ENCODE measurements around the gene GDF7. TPM values are rescaled to one million over a fixed set of nuclear protein-coding genes. Genes with fewer than 3 reads are reported as not detected.

GDF7 gene
- total RNA-seq, 1 experiment from 2014 or later = 0.02 TPM

- peak; percentile 37; the same call in 1 of the 2 replicates for TF ChIP-seq ZFX (IDR thresholded peaks at IDR 0.05)
- peak; percentile 84 for TF ChIP-seq POLR2A (IDR thresholded peaks at IDR 0.05; ENCODE audit: borderline replicate concordance, extremely low read depth, insufficient read depth, insufficient read length)
- TF ChIP-seq SRF (IDR thresholded peaks at IDR 0.05; ENCODE audit: low read depth) = no peak
- TF ChIP-seq CBX3 (IDR thresholded peaks at IDR 0.05; ENCODE audit: low read depth) = no peak
- TF ChIP-seq SIN3A (IDR thresholded peaks at IDR 0.05; ENCODE audit: low read depth) = no peak
- TF ChIP-seq JUND (IDR thresholded peaks at IDR 0.05) = no peak
- no peak for TF ChIP-seq FOSL1 (IDR thresholded peaks at IDR 0.05; ENCODE audit: low read depth)
Observed at GRCh38 chr2:20650877-20651730, 15.8 kb upstream of the GDF7 start, which contains the start of gene HS1BP3 (continued).

GRCh38 chr2:20651731-20652099 lies 15.2 kb upstream of the GDF7 start:
- Histone ChIP-seq H3K9me2 (ENCODE audit: insufficient read depth) (no peaks in the 10 kb centered on the region), H3K27me3 (ENCODE audit: insufficient read depth, low read length) (no peaks in the 10 kb centered on the region), H3K4me2 (ENCODE audit: low read length) (peak overlapping the region; percentile 99), H3K9me3 (ENCODE audit: control insufficient read depth in 1 of 2, insufficient read depth in 1 of 2, low read depth in 1 of 2, low read length in 2 of 2) (no peaks in the 10 kb centered on the region), H3K4me1 (ENCODE audit: control insufficient read depth in 1 of 2, insufficient read depth in 2 of 2, low read length in 2 of 2) (peaks cover 5 to 18% of the 10 kb centered on the region in 2 experiments), H4K20me1 (ENCODE audit: insufficient read depth) (no peaks in the 10 kb centered on the region), H3K36me3 (ENCODE audit: control insufficient read depth in 1 of 2, insufficient read depth in 2 of 2, low read length in 2 of 2) (no peaks in the 10 kb centered on the region), H3K9ac (ENCODE audit: low read length) (peak overlapping the region; percentile 91), H3K4me3 (replicated peaks in 1 of 2; ENCODE audit: low read depth in 1 of 2, low read length in 2 of 2) (peak overlapping the region; percentile 56 to 95), H3K27ac (ENCODE audit: low read depth, low read length) (peak overlapping the region; percentile 69; the same call in 1 of the 2 replicates), H2AFZ (ENCODE audit: low read depth, low read length, poor library complexity, severe bottlenecking) (no peak overlapping the region), H3K79me2 (ENCODE audit: insufficient read depth, low read length) (no peaks in the 10 kb centered on the region)
- ATAC-seq (no peak), DNase-seq (ENCODE audit: low read depth, low spot score) (no peak)
- no TSS peak for BruUV-seq (replicated peaks)
- ChIA-PET RAD21 (ENCODE audit: low non-redundant PET in 1 of 2, low total read pairs in 2 of 2, uncharacterized antibody in 2 of 2, unreplicated experiment in 2 of 2) (interaction anchor here in 1 of 2 experiments (1.7 kb wide), 1 partner anchor 256 kb away, joined by 4 read pairs; no protein-coding TSS in a partner anchor), POLR2A (interaction anchor here (1.4 to 2.5 kb wide), 3 partner anchors 10 to 205 kb away, joined by 4 to 11 read pairs (median 5); partner anchors contain the start of gene RHOB), CTCF (interaction anchor here (0.6 to 2.6 kb wide), 16 partner anchors 8 to 311 kb away, joined by 3 to 16 read pairs (median 4); partner anchors contain the start of gene RHOB)
- intact Hi-C loops (cut with micrococcal nuclease) = no loop called here
- TF ChIP-seq EGR1 (IDR thresholded peaks at IDR 0.05; ENCODE audit: low read depth) = no peak
- no peak for TF ChIP-seq MAX (IDR thresholded peaks at IDR 0.05)
- no peak for TF ChIP-seq CBX3 (IDR thresholded peaks at IDR 0.05; ENCODE audit: low read depth)
- TF ChIP-seq POLR2AphosphoS5 (IDR thresholded peaks at IDR 0.05; ENCODE audit: low read depth, low read length) = no peak
- no peak for TF ChIP-seq EZH2 (IDR thresholded peaks at IDR 0.05)
- no peak for TF ChIP-seq POLR2A (IDR thresholded peaks at IDR 0.05; ENCODE audit: borderline replicate concordance, extremely low read depth, insufficient read depth, insufficient read length)
- no peak for TF ChIP-seq ZBTB33 (IDR thresholded peaks at IDR 0.05; ENCODE audit: extremely low read depth, insufficient replicate concordance, low read length)
